Fibroblast of peridontal ligament (primary cell): ENCODE data around the gene XKRX.

Experiments used
- DNase-seq: peaks from one replicate; pipeline ENCODE4 v3.0.0-alpha.2; 2010; ENCODE audit errors: extremely low read depth

The XKRX gene

GRCh38 chrX:100895365-100896075 is 33.2 kb downstream of the XKRX start:
- DNase-seq: peak; percentile 25

GRCh38 chrX:100883654-100884053 is 45.1 kb downstream of the XKRX start:
- no peak for DNase-seq

GRCh38 chrX:100880368-100880767 is 48.3 kb downstream of the XKRX start:
- DNase-seq: no peak

- no peak for DNase-seq
Measured at GRCh38 chrX:100874325-100874724, 54.4 kb downstream of the XKRX start, which contains the start of gene NOX1. NOX1 (minus strand) TSS chrX:100874359; CDS start chrX:100874139, 220 bp downstream.

- no peak for DNase-seq
Measured at GRCh38 chrX:100871594-100872560, 56.8 kb downstream of the XKRX start.

GRCh38 chrX:100870527-100870926 is 58.2 kb downstream of the XKRX start:
- no peak for DNase-seq

GRCh38 chrX:100868273-100868672 is 60.4 kb downstream of the XKRX start:
- DNase-seq: no peak

GRCh38 chrX:100864657-100865391 is 63.9 kb downstream of the XKRX start:
- DNase-seq: peak; percentile 44
